HepG2 (cell line): ENCODE data around the gene SUN5. TPM values are rescaled to one million over a fixed set of nuclear protein-coding genes. Genes with fewer than 3 reads are reported as not detected.
A peak's percentile ranks its signal among the peaks of the same experiment; 100 is the strongest.

Experiments
- ASH2L ChIP-seq: fragments of 300-600, 200-600 bp; sonication (generic); IDR thresholded peaks from 2 replicates; pipeline ENCODE4 v1.7.0; 2017; ENCODE audit warnings: low read depth, mild to moderate bottlenecking, moderate library complexity, mixed read lengths, low read length; ENCODE audit not compliant: insufficient read length
- CENPT ChIP-seq: sonication (generic); formaldehyde crosslinking; IDR thresholded peaks from 2 replicates; pipeline ENCODE4 v1.8.0; 2022; ENCODE audit warnings: low read depth, mild to moderate bottlenecking, moderate library complexity, missing genetic modification reagents
- CTCF ChIP-seq: sonication (generic); formaldehyde crosslinking; IDR thresholded peaks from 2 replicates; pipeline ENCODE4 v1.5.0; 2020; ENCODE audit warnings: mild to moderate bottlenecking, missing genetic modification reagents, moderate library complexity
- IRF9 ChIP-seq: sonication (generic); formaldehyde crosslinking; IDR thresholded peaks from 2 replicates; pipeline ENCODE4 v1.8.0; 2022; ENCODE audit warnings: missing genetic modification reagents, mild to moderate bottlenecking, borderline replicate concordance
- KDM3A ChIP-seq: IDR thresholded peaks from 2 replicates; pipeline ENCODE4 v1.6.1; 2018; ENCODE audit warnings: low read depth, missing compliant biosample characterization
- MLXIP ChIP-seq: sonication (generic); formaldehyde crosslinking; IDR thresholded peaks from 2 replicates; pipeline ENCODE4 v1.9.0; 2021; ENCODE audit warnings: missing genetic modification reagents, borderline replicate concordance
- RBM22 ChIP-seq: fragments of 200-400 bp; formaldehyde crosslinking; optimal IDR thresholded peaks from 2 replicates; pipeline ENCODE3; 2017; ENCODE audit warnings: mild to moderate bottlenecking, low read length, moderate library complexity
- SRF ChIP-seq: IDR thresholded peaks from 2 replicates; pipeline ENCODE4 v1.6.1; 2011; ENCODE audit warnings: mild to moderate bottlenecking, low read depth, low read length, moderate library complexity
- TBX2 ChIP-seq: sonication (generic); formaldehyde crosslinking; IDR thresholded peaks from 2 replicates; pipeline ENCODE4 v1.5.0; 2020; ENCODE audit warnings: missing genetic modification reagents, mild to moderate bottlenecking, borderline replicate concordance
- ZBTB3 ChIP-seq: sonication (generic); formaldehyde crosslinking; IDR thresholded peaks from 2 replicates; pipeline ENCODE4 v1.4.0; 2020; ENCODE audit warnings: low read depth, mild to moderate bottlenecking, moderate library complexity, missing genetic modification reagents, borderline replicate concordance
- ZBTB46 ChIP-seq: sonication (generic); formaldehyde crosslinking; IDR thresholded peaks from 2 replicates; pipeline ENCODE4 v1.4.0; 2020; ENCODE audit warnings: mild to moderate bottlenecking, missing genetic modification reagents, borderline replicate concordance
- ZC3H13 ChIP-seq: sonication (generic); formaldehyde crosslinking; IDR thresholded peaks from 2 replicates; pipeline ENCODE4 v1.8.1; 2023; ENCODE audit warnings: mild to moderate bottlenecking, missing genetic modification reagents, moderate library complexity
- ZGPAT ChIP-seq: IDR thresholded peaks from 2 replicates; pipeline ENCODE4 v1.6.1; 2016; ENCODE audit warnings: mild to moderate bottlenecking
- ZNF253 ChIP-seq: sonication (generic); formaldehyde crosslinking; IDR thresholded peaks from 2 replicates; pipeline ENCODE4 v1.8.0; 2022; ENCODE audit warnings: mild to moderate bottlenecking, missing genetic modification reagents, borderline replicate concordance
- ZNF598 ChIP-seq: sonication (generic); formaldehyde crosslinking; IDR thresholded peaks from 2 replicates; pipeline ENCODE4 v1.5.1; 2020; ENCODE audit warnings: mild to moderate bottlenecking, missing genetic modification reagents, borderline replicate concordance
- polyA plus RNA-seq, 8 experiments: library from polyadenylated mRNA; depleted of rRNA in 3 of 8; stranded (reverse) in 7 of 8; unstranded in 1 of 8; fragments of >200 nt; fragmentation: Illumina TruSeq in 4 of 8; extraction: Trizol in 4 of 8; gene quantifications; 2 replicates each; pipeline versions ENCODE4 v1.2.1 to v1.2.3, GENCODE V29; 2011 to 2016; ENCODE audit warnings: low read depth in 4 of 8, missing spikeins in 1 of 8, mixed read lengths in 1 of 8; ENCODE audit not compliant: insufficient read depth in 1 of 8
- total RNA-seq, 5 experiments: library from RNA; depleted of rRNA; stranded (reverse); fragments of >200 nt; fragmentation: Illumina TruSeq; extraction: Trizol; gene quantifications; 2 replicates each; pipeline ENCODE4 v1.2.3, GENCODE V29; 2016; ENCODE audit warnings: low read depth in 1 of 5
- TF ChIP-seq, protein P1 (sequence below): sonication (generic); formaldehyde crosslinking; IDR thresholded peaks from 2 replicates; pipeline ENCODE4 v1.8.0; 2022; ENCODE audit warnings: missing genetic modification reagents, mild to moderate bottlenecking, inconsistent platforms, borderline replicate concordance

Gene SUN5
- total and polyA plus RNA-seq, 2 of the 13 experiments (the other 11 are each of a cell fraction or from before 2014, with no cell fraction given): not detected

GRCh38 chr20:33026779-33027759 lies 22.8 kb upstream of the SUN5 start (continued):
- no peak for TF ChIP-seq ASH2L
- no peak for TF ChIP-seq ZNF598 (CRISPR knock-in tag)
- TF ChIP-seq, protein P1, sequence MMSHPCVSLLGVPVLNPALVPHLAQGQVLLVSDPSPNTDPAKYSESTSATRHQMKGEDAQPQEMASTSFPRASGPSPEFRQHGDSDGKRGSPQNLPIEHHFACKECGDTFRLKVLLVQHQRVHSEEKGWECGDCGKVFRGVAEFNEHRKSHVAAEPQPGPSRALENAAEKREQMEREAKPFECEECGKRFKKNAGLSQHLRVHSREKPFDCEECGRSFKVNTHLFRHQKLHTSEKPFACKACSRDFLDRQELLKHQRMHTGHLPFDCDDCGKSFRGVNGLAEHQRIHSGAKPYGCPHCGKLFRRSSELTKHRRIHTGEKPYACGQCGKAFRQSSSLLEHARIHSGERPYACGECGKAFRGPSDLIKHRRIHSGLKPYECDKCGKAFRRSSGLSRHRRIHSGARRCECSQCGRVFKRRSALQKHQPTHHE: no peak
- TF ChIP-seq ZGPAT (CRISPR knock-in tag): peak; percentile 16; the same call in 1 of the 2 replicates
- TF ChIP-seq TBX2 (CRISPR knock-in tag): no peak
- no peak for TF ChIP-seq ZNF253 (CRISPR knock-in tag)
- TF ChIP-seq ZBTB46 (CRISPR knock-in tag): no peak
- TF ChIP-seq RBM22: peak; percentile 76
- TF ChIP-seq ZBTB3 (CRISPR knock-in tag): no peak
- 0 out of 2 replicates have a peak, but pooled peaks have one; percentile 27 for TF ChIP-seq IRF9 (CRISPR knock-in tag)
- peak; percentile 20; the same call in 1 of the 2 replicates for TF ChIP-seq ZC3H13 (CRISPR knock-in tag)
- 0 out of 2 replicates have a peak, but pooled peaks have one; percentile 30 for TF ChIP-seq CENPT (CRISPR knock-in tag)
- no peak for TF ChIP-seq SRF
- TF ChIP-seq CTCF (CRISPR knock-in tag): no peak
- TF ChIP-seq MLXIP: no peak
- TF ChIP-seq KDM3A (CRISPR knock-in tag): peak; percentile 45; the same call in 1 of the 2 replicates
